HepG2 (cell line): ENCODE data around the gene SLC16A3. TPM values are rescaled to one million over a fixed set of nuclear protein-coding genes. Genes with fewer than 3 reads are reported as not detected.

Experiments used
- ATAC-seq: fragments of 200-7000 bp; cut with Tn5 transposase; 3 replicates; pipeline ENCODE4 v1.9.1; 2020; ENCODE audit warnings: mild to moderate bottlenecking, moderate library complexity
- BruUV-seq: library from RNA; stranded (reverse); fragments of 400-500 nt; replicated peaks from 2 replicates; lab custom pipeline; 2021; lab: Mats Ljungman, UMichigan
- CTCF ChIA-PET: fragments of 300-600 bp; formaldehyde crosslinking; extraction: SDS; loops from one replicate; lab custom pipeline; 2021; ENCODE audit warnings: low total read pairs, inconsistent platforms, low intra/inter-chr PET ratio; lab: Yijun Ruan, JAX
- POLR2A ChIA-PET: fragments of 350-600 bp; sonication (Branson Sonifier 250); formaldehyde crosslinking; loops from one replicate; lab custom pipeline; 2020; ENCODE audit warnings: antibody characterized with exemption, inconsistent platforms; lab: Yijun Ruan, JAX
- DNase-seq: peaks from one replicate; pipeline ENCODE4 v3.0.0-alpha.2; 2015; ENCODE audit warnings: low spot score
- FAIRE-seq: peaks from 3 replicates; lab custom pipeline; 2011; peaks lifted over from hg19 to GRCh38; lab: Jason Lieb, UNC
- H2AFZ ChIP-seq: one replicate; pipeline ENCODE4 v1.6.1; 2011; ENCODE audit warnings: low read length, inconsistent platforms
- H3K27ac ChIP-seq: fragments of 300-600 bp; 3 replicates; pipeline ENCODE4 v1.8.0; 2011; ENCODE audit warnings: mixed run types, mild to moderate bottlenecking, mixed read lengths, low read length, inconsistent platforms; ENCODE audit not compliant: insufficient read depth; ENCODE audit errors: extremely low read length
- H3K27me3 ChIP-seq, 2 experiments: fragments of 200-600 bp in 1 of 2; 2 replicates in 1 of 2; 3 replicates in 1 of 2; pipeline versions ENCODE4 v1.6.0 to v1.8.0; 2011; ENCODE audit warnings: low read length in 2 of 2, mild to moderate bottlenecking in 2 of 2, moderate library complexity in 2 of 2, inconsistent platforms in 1 of 2; ENCODE audit not compliant: insufficient read depth in 2 of 2, control insufficient read depth in 1 of 2
- H3K36me3 ChIP-seq, 2 experiments: fragments of 200-600 bp in 1 of 2; replicated peaks in 1 of 2; 2 replicates in 1 of 2; 3 replicates in 1 of 2; pipeline versions ENCODE4 v1.5.1 to v1.8.0; 2011; ENCODE audit warnings: low read length in 2 of 2, inconsistent platforms in 1 of 2; ENCODE audit not compliant: insufficient read depth in 2 of 2, control insufficient read depth in 1 of 2
- H3K4me1 ChIP-seq: 2 replicates; pipeline ENCODE4 v1.5.1; 2012; ENCODE audit warnings: low read length, inconsistent platforms; ENCODE audit not compliant: insufficient read depth
- H3K4me2 ChIP-seq: 2 replicates; pipeline ENCODE4 v1.6.0; 2011; ENCODE audit warnings: low read depth, low read length, inconsistent platforms
- H3K4me3 ChIP-seq, 3 experiments: fragments of 200-600 bp in 1 of 3; sonication (generic), shearing (Covaris generic) in 1 of 3; replicated peaks in 1 of 3; 2 replicates each; pipeline ENCODE4 v1.5.1; 2011 to 2016; ENCODE audit warnings: low read length in 3 of 3, inconsistent platforms in 2 of 3, low read depth in 2 of 3, mild to moderate bottlenecking in 2 of 3, control low read depth in 1 of 3, mixed read lengths in 1 of 3; ENCODE audit not compliant: insufficient read depth in 1 of 3
- H3K79me2 ChIP-seq: one replicate; pipeline ENCODE4 v1.6.1; 2011; ENCODE audit warnings: low read length, inconsistent platforms; ENCODE audit not compliant: insufficient read depth
- H3K9ac ChIP-seq: 2 replicates; pipeline ENCODE4 v1.6.0; 2011; ENCODE audit warnings: mild to moderate bottlenecking, low read depth, low read length, inconsistent platforms; ENCODE audit not compliant: insufficient read depth
- H3K9me3 ChIP-seq: 2 replicates; pipeline ENCODE4 v1.5.1; 2012; ENCODE audit warnings: mild to moderate bottlenecking, low read length
- H4K20me1 ChIP-seq: 2 replicates; pipeline ENCODE4 v1.6.0; 2011; ENCODE audit warnings: inconsistent platforms, mild to moderate bottlenecking, low read length, moderate library complexity; ENCODE audit not compliant: insufficient read depth
- CERS6 ChIP-seq: sonication (generic); formaldehyde crosslinking; IDR thresholded peaks from 2 replicates; pipeline ENCODE4 v1.5.0; 2020; ENCODE audit warnings: missing genetic modification reagents
- HNF4A ChIP-seq: sonication (generic); formaldehyde crosslinking; IDR thresholded peaks from 2 replicates; pipeline ENCODE4 v1.4.0; 2020; ENCODE audit warnings: missing genetic modification reagents
- PAXIP1 ChIP-seq: sonication (generic); formaldehyde crosslinking; conservative IDR thresholded peaks from 2 replicates; pipeline ENCODE4 v1.4.0; 2020; ENCODE audit warnings: mild to moderate bottlenecking, missing genetic modification reagents, moderate library complexity
- PPARG ChIP-seq: conservative IDR thresholded peaks from 2 replicates; pipeline ENCODE4 v1.6.1; 2016; ENCODE audit warnings: missing biosample characterization, missing genetic modification reagents
- PRDM4 ChIP-seq: sonication (generic); formaldehyde crosslinking; IDR thresholded peaks from 2 replicates; pipeline ENCODE4 v1.9.0; 2021; ENCODE audit warnings: missing genetic modification reagents, borderline replicate concordance
- SNAPC4 ChIP-seq: sonication (generic); formaldehyde crosslinking; IDR thresholded peaks from 2 replicates; pipeline ENCODE4 v1.4.0; 2020; ENCODE audit warnings: mild to moderate bottlenecking, missing genetic modification reagents
- ZNF512B ChIP-seq: sonication (generic); formaldehyde crosslinking; IDR thresholded peaks from 2 replicates; pipeline ENCODE4 v1.5.1; 2020; ENCODE audit warnings: missing genetic modification reagents, mild to moderate bottlenecking, borderline replicate concordance
- WGBS: methylation state at CpG from one replicate; pipeline ENCODE4 v1.1.6; 2017; ENCODE audit warnings: low lambda C conversion rate; 5-methylcytosine and 5-hydroxymethylcytosine counted together
- in situ Hi-C: cut with HindIII; loops from 2 replicates; pipeline ENCODE4 v1.10.0; 2017; ENCODE audit warnings: low pct_unique_long_range_greater_than_20kb; ENCODE audit not compliant: extremely low pct_ligation_motif_present
- intact Hi-C: fragments of 100-400 bp; cut with micrococcal nuclease; formaldehyde crosslinking; loops from one replicate; pipeline ENCODE4 v1.10.0; 2022; ENCODE audit not compliant: unreplicated experiment
- polyA plus RNA-seq, 8 experiments: library from polyadenylated mRNA; depleted of rRNA in 3 of 8; stranded (reverse) in 7 of 8; unstranded in 1 of 8; fragments of >200 nt; fragmentation: Illumina TruSeq in 4 of 8; extraction: Trizol in 4 of 8; gene quantifications; 2 replicates each; pipeline versions ENCODE4 v1.2.1 to v1.2.3, GENCODE V29; 2011 to 2016; ENCODE audit warnings: low read depth in 4 of 8, missing spikeins in 1 of 8, mixed read lengths in 1 of 8; ENCODE audit not compliant: insufficient read depth in 1 of 8
- total RNA-seq, 5 experiments: library from RNA; depleted of rRNA; stranded (reverse); fragments of >200 nt; fragmentation: Illumina TruSeq; extraction: Trizol; gene quantifications; 2 replicates each; pipeline ENCODE4 v1.2.3, GENCODE V29; 2016; ENCODE audit warnings: low read depth in 1 of 5

SLC16A3 gene
- total and polyA plus RNA-seq, 2 of the 13 experiments (the other 11 are each of a cell fraction or from before 2014, with no cell fraction given) = 242 to 349 TPM

GRCh38 chr17:82193520-82194220, 35.2 kb upstream of the SLC16A3 start:
- 95% methylated on average over 16 of the region's 16 CpGs for WGBS
- Histone ChIP-seq H3K4me1 (peaks cover 4% of the 10 kb centered on the region), H2AFZ (no peak overlapping the region), H3K79me2 (no peaks in the 10 kb centered on the region), H3K27ac (no peak overlapping the region), H4K20me1 (no peaks in the 10 kb centered on the region), H3K36me3 (peaks cover 27 to 44% of the 10 kb centered on the region in 2 experiments; a peak in 4 of 5 replicates), H3K4me3 (no peak overlapping the region), H3K9me3 (no peaks in the 10 kb centered on the region), H3K9ac (no peak overlapping the region), H3K4me2 (no peak overlapping the region), H3K27me3 (no peaks in the 10 kb centered on the region)
- CTCF ChIA-PET = no interaction called here
- no peak for DNase-seq
- intact Hi-C loops = no loop called here
- no peak for ATAC-seq
- FAIRE-seq = peak; percentile 98
- BruUV-seq = no TSS peak
- in situ Hi-C loops = no loop called here
- POLR2A ChIA-PET = no interaction called here
- TF ChIP-seq PPARG (CRISPR knock-in tag) (no peak), PAXIP1 (CRISPR knock-in tag) (no peak), CERS6 (CRISPR knock-in tag) (no peak), SNAPC4 (no peak), ZNF512B (no peak), PRDM4 (CRISPR knock-in tag) (no peak), HNF4A (CRISPR knock-in tag) (no peak)
